HEK293 (cell line): ENCODE data around the gene MEG3.

Experiments
- CTCF ChIA-PET: fragments of 350-600 bp; formaldehyde crosslinking; extraction: SDS; loops from one replicate; lab custom pipeline; 2021; ENCODE audit warnings: antibody characterized with exemption; lab: Yijun Ruan, JAX
- POLR2A ChIA-PET: fragments of 300-600 bp; formaldehyde crosslinking; extraction: SDS; loops from one replicate; lab custom pipeline; 2020; ENCODE audit warnings: antibody characterized with exemption, inconsistent platforms; lab: Yijun Ruan, JAX
- H3K27ac ChIP-seq: fragments of 200-500 bp; sonication (Bioruptor generic); 2 replicates; pipeline ENCODE4 v1.5.1; 2014; ENCODE audit warnings: low read depth, low read length, control low read depth, inconsistent platforms; ENCODE audit errors: extremely low read depth
- H3K36me3 ChIP-seq, 2 experiments: fragments of 200-500 bp in 1 of 2; sonication (Bioruptor generic) in 1 of 2; 1 replicate in 1 of 2; 2 replicates in 1 of 2; pipeline ENCODE4 v1.5.1; 2014 to 2017; ENCODE audit warnings: inconsistent platforms in 2 of 2, low read length in 2 of 2; ENCODE audit not compliant: control insufficient read depth in 2 of 2, insufficient read depth in 1 of 2
- H3K4me1 ChIP-seq: fragments of 200-500 bp; sonication (Bioruptor generic); 2 replicates; pipeline ENCODE4 v1.5.1; 2014; ENCODE audit warnings: mild to moderate bottlenecking, low read length, inconsistent platforms; ENCODE audit not compliant: control insufficient read depth, insufficient read depth
- H3K4me3 ChIP-seq: 2 replicates; pipeline ENCODE4 v1.5.1; 2011; ENCODE audit warnings: low read depth, mild to moderate bottlenecking, control low read depth, low read length, moderate library complexity
- H3K9me3 ChIP-seq: fragments of 200-500 bp; sonication (Bioruptor generic); 2 replicates; pipeline ENCODE4 v1.5.1; 2014; ENCODE audit warnings: low read depth, low read length, inconsistent platforms; ENCODE audit not compliant: control insufficient read depth, insufficient read depth
- EGR2 ChIP-seq: fragments of 450-650 bp; formaldehyde crosslinking; IDR thresholded peaks from 2 replicates; pipeline ENCODE4 v1.5.1; 2016; ENCODE audit warnings: low read depth, missing biosample characterization, missing genetic modification characterization
- PRDM4 ChIP-seq: fragments of 450-650 bp; formaldehyde crosslinking; IDR thresholded peaks from 2 replicates; pipeline ENCODE4 v1.5.1; 2017; ENCODE audit warnings: missing biosample characterization, missing genetic modification characterization
- SP3 ChIP-seq: fragments of 450-650 bp; formaldehyde crosslinking; IDR thresholded peaks from 2 replicates; pipeline ENCODE4 v1.5.1; 2016; ENCODE audit warnings: missing biosample characterization, missing genetic modification characterization
- ZBTB11 ChIP-seq: fragments of 450-650 bp; formaldehyde crosslinking; conservative IDR thresholded peaks from 2 replicates; pipeline ENCODE4 v1.5.1; 2016; ENCODE audit warnings: low read depth, missing biosample characterization, missing genetic modification characterization
- ZBTB21 ChIP-seq: fragments of 450-650 bp; formaldehyde crosslinking; IDR thresholded peaks from 2 replicates; pipeline ENCODE4 v1.5.1; 2017; ENCODE audit warnings: missing biosample characterization, missing genetic modification characterization
- ZBTB7A ChIP-seq: fragments of 450-650 bp; formaldehyde crosslinking; IDR thresholded peaks from 2 replicates; pipeline ENCODE4 v1.5.1; 2016; ENCODE audit warnings: low read depth, missing biosample characterization, missing genetic modification characterization
- ZFHX2 ChIP-seq: fragments of 450-650 bp; formaldehyde crosslinking; conservative IDR thresholded peaks from 2 replicates; pipeline ENCODE4 v1.5.1; 2016; ENCODE audit warnings: missing biosample characterization, missing genetic modification characterization
- ZNF24 ChIP-seq: fragments of 450-650 bp; formaldehyde crosslinking; IDR thresholded peaks from 2 replicates; pipeline ENCODE4 v1.5.1; 2016; ENCODE audit warnings: missing biosample characterization, missing genetic modification characterization
- ZNF37A ChIP-seq: fragments of 450-650 bp; IDR thresholded peaks from 2 replicates; pipeline ENCODE4 v1.5.1; 2018; ENCODE audit warnings: missing biosample characterization, missing genetic modification characterization
- ZNF558 ChIP-seq: fragments of 450-650 bp; formaldehyde crosslinking; IDR thresholded peaks from 2 replicates; pipeline ENCODE4 v1.5.1; 2016; ENCODE audit warnings: missing biosample characterization, missing genetic modification characterization
- ZNF600 ChIP-seq: fragments of 450-650 bp; formaldehyde crosslinking; IDR thresholded peaks from 2 replicates; pipeline ENCODE4 v1.5.1; 2016; ENCODE audit warnings: missing biosample characterization, missing genetic modification characterization
- ZNF624 ChIP-seq: fragments of 450-650 bp; formaldehyde crosslinking; IDR thresholded peaks from 2 replicates; pipeline ENCODE4 v1.5.1; 2017; ENCODE audit warnings: missing biosample characterization, missing genetic modification characterization
- TF ChIP-seq, protein P1 (sequence below): fragments of 450-650 bp; formaldehyde crosslinking; IDR thresholded peaks from 2 replicates; pipeline ENCODE4 v1.5.1; 2016; ENCODE audit warnings: missing biosample characterization, missing genetic modification characterization, borderline replicate concordance
- TF ChIP-seq, protein P2 (sequence below): fragments of 450-650 bp; formaldehyde crosslinking; IDR thresholded peaks from 2 replicates; pipeline ENCODE4 v1.5.1; 2017; ENCODE audit warnings: missing biosample characterization, missing genetic modification characterization

Gene MEG3

DNA sequence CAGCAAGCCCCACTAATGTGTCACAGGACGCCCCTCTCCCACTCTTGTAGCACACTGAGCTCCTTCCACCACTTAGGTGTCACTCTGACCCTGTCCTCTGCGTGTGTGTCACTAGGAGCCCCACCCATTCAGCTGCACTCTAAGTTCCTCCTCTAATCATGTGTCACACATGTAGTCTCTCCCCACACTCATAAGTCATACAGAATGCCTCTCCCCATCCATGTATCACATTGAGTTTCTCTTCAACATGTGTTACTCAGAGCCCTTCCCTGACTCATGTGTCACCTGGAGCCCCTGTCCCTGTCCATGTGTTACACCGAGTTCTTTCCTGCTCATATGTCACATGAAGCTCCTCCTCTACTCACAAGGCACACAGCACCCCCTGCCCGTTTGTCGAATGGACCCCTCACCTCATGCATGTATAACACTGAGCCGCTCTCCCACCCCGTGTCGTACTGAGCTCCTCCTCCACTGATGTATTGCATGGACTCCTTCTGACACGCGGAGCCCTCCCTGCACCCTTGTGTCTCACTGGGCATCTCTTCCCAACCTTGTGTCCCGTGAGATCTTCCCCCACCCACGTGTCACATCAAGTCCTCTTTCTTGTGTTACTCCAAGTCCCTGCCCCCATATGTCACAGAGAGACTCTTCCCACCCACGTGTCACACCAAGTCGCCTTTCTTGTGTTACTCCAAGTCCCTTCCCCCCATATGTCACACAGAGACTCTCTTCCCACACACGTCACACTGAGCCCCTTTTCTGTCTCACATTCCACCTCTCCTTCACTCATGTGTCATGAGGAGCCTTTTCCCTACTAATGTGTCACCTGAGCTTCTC is 46.6 kb downstream of the MEG3 start:
- ChIA-PET POLR2A (no interaction called here), CTCF (interaction anchor here (0.5 kb wide), 1 partner anchor 50 kb away, joined by 3 read pairs; no protein-coding TSS in a partner anchor)
- H3K27ac ChIP-seq: no peak overlapping the region
- H3K9me3 ChIP-seq: no peaks in the 10 kb centered on the region
- H3K4me1 ChIP-seq: no peaks in the 10 kb centered on the region
- TF ChIP-seq ZNF558 (tag by site-specific recombination) (no peak), EGR2 (peak; percentile 77), ZBTB11 (tag by site-specific recombination) (peak; percentile 25; the same call in 1 of the 2 replicates), ZNF600 (tag by site-specific recombination) (peak; percentile 54; the same call in 1 of the 2 replicates), PRDM4 (tag by site-specific recombination) (no peak), ZFHX2 (peak; percentile 91), ZBTB7A (tag by site-specific recombination) (peak; percentile 69; the same call in 1 of the 2 replicates), ZBTB21 (tag by site-specific recombination) (0 out of 2 replicates have a peak, but pooled peaks have one; percentile 5), ZNF624 (tag by site-specific recombination) (no peak), SP3 (tag by site-specific recombination) (peak; percentile 16; the same call in 1 of the 2 replicates), ZNF24 (no peak)
- TF ChIP-seq, protein P1, sequence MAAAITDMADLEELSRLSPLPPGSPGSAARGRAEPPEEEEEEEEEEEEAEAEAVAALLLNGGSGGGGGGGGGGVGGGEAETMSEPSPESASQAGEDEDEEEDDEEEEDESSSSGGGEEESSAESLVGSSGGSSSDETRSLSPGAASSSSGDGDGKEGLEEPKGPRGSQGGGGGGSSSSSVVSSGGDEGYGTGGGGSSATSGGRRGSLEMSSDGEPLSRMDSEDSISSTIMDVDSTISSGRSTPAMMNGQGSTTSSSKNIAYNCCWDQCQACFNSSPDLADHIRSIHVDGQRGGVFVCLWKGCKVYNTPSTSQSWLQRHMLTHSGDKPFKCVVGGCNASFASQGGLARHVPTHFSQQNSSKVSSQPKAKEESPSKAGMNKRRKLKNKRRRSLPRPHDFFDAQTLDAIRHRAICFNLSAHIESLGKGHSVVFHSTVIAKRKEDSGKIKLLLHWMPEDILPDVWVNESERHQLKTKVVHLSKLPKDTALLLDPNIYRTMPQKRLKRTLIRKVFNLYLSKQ (tag by site-specific recombination): no peak
- no peak overlapping the region for H3K4me3 ChIP-seq
- no peaks in the 10 kb centered on the region for H3K36me3 ChIP-seq

DNA sequence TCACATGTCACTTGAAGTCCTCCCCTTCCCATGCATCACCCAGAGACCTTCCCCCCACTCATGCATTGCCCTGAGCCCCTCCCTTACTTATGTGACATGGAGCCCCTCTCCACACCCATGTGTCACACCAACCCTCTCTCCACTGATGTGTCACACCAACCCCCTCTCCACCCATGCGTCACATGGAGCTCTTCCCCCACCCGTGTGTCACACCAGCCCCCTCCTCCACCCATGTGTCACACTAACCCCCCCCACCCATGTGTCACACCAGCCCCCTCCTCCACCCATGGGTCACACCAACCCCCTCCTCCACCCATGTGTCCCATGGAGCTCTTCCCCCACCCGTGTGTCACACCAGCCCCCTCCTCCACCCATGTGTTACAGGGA is 47.2 kb downstream of the MEG3 start:
- no peak overlapping the region for H3K27ac ChIP-seq
- CTCF ChIA-PET: no interaction called here

More for the DNA sequence above, 47.2 kb downstream of the MEG3 start:
- Histone ChIP-seq H3K9me3 (no peaks in the 10 kb centered on the region), H3K4me3 (no peak overlapping the region), H3K4me1 (no peaks in the 10 kb centered on the region), H3K36me3 (no peaks in the 10 kb centered on the region)
- TF ChIP-seq ZNF624 (tag by site-specific recombination) (no peak), ZFHX2 (0 out of 2 replicates have a peak, but pooled peaks have one; percentile 5), ZBTB11 (tag by site-specific recombination) (0 out of 2 replicates have a peak, but pooled peaks have one; percentile 5), ZNF37A (no peak)
- TF ChIP-seq, protein P2, sequence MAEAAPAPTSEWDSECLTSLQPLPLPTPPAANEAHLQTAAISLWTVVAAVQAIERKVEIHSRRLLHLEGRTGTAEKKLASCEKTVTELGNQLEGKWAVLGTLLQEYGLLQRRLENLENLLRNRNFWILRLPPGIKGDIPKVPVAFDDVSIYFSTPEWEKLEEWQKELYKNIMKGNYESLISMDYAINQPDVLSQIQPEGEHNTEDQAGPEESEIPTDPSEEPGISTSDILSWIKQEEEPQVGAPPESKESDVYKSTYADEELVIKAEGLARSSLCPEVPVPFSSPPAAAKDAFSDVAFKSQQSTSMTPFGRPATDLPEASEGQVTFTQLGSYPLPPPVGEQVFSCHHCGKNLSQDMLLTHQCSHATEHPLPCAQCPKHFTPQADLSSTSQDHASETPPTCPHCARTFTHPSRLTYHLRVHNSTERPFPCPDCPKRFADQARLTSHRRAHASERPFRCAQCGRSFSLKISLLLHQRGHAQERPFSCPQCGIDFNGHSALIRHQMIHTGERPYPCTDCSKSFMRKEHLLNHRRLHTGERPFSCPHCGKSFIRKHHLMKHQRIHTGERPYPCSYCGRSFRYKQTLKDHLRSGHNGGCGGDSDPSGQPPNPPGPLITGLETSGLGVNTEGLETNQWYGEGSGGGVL (tag by site-specific recombination): 0 out of 2 replicates have a peak, but pooled peaks have one; percentile 21
- POLR2A ChIA-PET: no interaction called here
